Memory B cell (primary cell): ENCODE results near the gene RPS10.
A peak's percentile ranks its signal among the peaks of the same experiment; 100 is the strongest.
"Not testable (repeated sequence)": the region's sequence is repeated elsewhere in the genome, so short reads cannot be mapped to it uniquely, and the experiment has no call there.

ENCODE experiments used
- ATAC-seq: fragments of 150-1000 bp; cut with Tn5 transposase; 2 replicates; pipeline ENCODE4 v1.10.0; 2021; ENCODE audit warnings: low read depth, mild to moderate bottlenecking, moderate library complexity
- DNase-seq, 2 donors: peaks; one replicate each; pipeline ENCODE4 v3.0.0; 2022; ENCODE audit warnings: low spot score in 2 of 2
- H3K27ac Mint-ChIP-seq: one replicate; pipeline ENCODE4 v1.8.0; 2022; ENCODE audit warnings: mild to moderate bottlenecking, moderate library complexity, mixed read lengths
- H3K27me3 Mint-ChIP-seq: one replicate; pipeline ENCODE4 v1.8.0; 2022; ENCODE audit warnings: mixed read lengths
- H3K36me3 Mint-ChIP-seq: one replicate; pipeline ENCODE4 v1.8.0; 2022; ENCODE audit warnings: mild to moderate bottlenecking, mixed read lengths
- H3K4me1 Mint-ChIP-seq: one replicate; pipeline ENCODE4 v1.8.0; 2022; ENCODE audit warnings: mixed read lengths
- H3K4me3 Mint-ChIP-seq: one replicate; pipeline ENCODE4 v1.8.0; 2022; ENCODE audit warnings: mild to moderate bottlenecking, moderate library complexity, mixed read lengths
- H3K9me3 Mint-ChIP-seq: one replicate; pipeline ENCODE4 v1.8.0; 2022; ENCODE audit warnings: mixed read lengths

RPS10 gene

GRCh38 chr6:34381081-34381480 is 44.8 kb downstream of the RPS10 start:
- Mint-ChIP-seq H3K9me3 (no peaks in the 10 kb centered on the region), H3K27ac (no peak overlapping the region), H3K4me3 (no peak overlapping the region), H3K27me3 (no peaks in the 10 kb centered on the region), H3K4me1 (peaks cover 17% of the 10 kb centered on the region), H3K36me3 (peaks cover 5% of the 10 kb centered on the region)
- DNase-seq (no peak), ATAC-seq (no peak)

- Mint-ChIP-seq H3K9me3 (no peaks in the 10 kb centered on the region), H3K4me1 (peaks cover 12% of the 10 kb centered on the region), H3K36me3 (peaks cover 5% of the 10 kb centered on the region), H3K27ac (peak overlapping the region; percentile 15), H3K27me3 (no peaks in the 10 kb centered on the region), H3K4me3 (no peak overlapping the region)
- ATAC-seq: no peak
- DNase-seq: no peak
Observed at GRCh38 chr6:34378470-34378869, 47.4 kb downstream of the RPS10 start.

DNA sequence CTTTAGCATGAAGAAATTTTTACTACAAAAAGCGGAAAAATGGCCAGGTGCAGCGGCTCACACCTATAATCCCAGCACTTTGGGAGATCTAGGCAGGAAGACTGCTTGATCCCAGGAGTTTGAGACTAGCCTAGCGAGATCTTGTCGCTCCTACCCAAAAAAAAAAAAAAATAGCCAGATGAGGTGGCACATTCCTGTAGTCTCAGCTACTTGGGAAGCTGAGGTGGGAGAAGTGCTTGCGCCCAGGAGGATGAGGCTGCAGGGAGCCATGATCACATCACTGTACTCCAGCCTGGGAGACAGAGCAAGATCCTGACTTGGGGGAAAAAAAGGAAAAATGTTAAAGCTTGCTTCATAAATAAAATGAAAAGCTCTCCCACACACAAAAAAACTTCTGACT is 47.9 kb downstream of the RPS10 start:
- no peak for DNase-seq
- Mint-ChIP-seq H3K4me1 (peaks cover 9% of the 10 kb centered on the region), H3K27ac (no peak overlapping the region), H3K27me3 (no peaks in the 10 kb centered on the region), H3K9me3 (no peaks in the 10 kb centered on the region), H3K4me3 (no peak overlapping the region), H3K36me3 (peaks cover 5% of the 10 kb centered on the region)
- ATAC-seq: no peak

GRCh38 chr6:34377571-34377970 is 48.3 kb downstream of the RPS10 start:
- not testable (repeated sequence) for H3K4me1 Mint-ChIP-seq, H3K9me3 Mint-ChIP-seq, ATAC-seq, H3K36me3 Mint-ChIP-seq, H3K27ac Mint-ChIP-seq, DNase-seq, H3K27me3 Mint-ChIP-seq, H3K4me3 Mint-ChIP-seq

GRCh38 chr6:34375833-34376232 is 50.0 kb downstream of the RPS10 start:
- H3K27me3 Mint-ChIP-seq: no peaks in the 10 kb centered on the region
- DNase-seq: no peak
- H3K27ac Mint-ChIP-seq: no peak overlapping the region
- ATAC-seq: no peak
- peaks cover 8% of the 10 kb centered on the region for H3K4me1 Mint-ChIP-seq
- no peaks in the 10 kb centered on the region for H3K9me3 Mint-ChIP-seq
- peaks cover 6% of the 10 kb centered on the region for H3K36me3 Mint-ChIP-seq
- no peak overlapping the region for H3K4me3 Mint-ChIP-seq

GRCh38 chr6:34374508-34374907 is 51.4 kb downstream of the RPS10 start:
- peak; percentile 21 for ATAC-seq
- Mint-ChIP-seq H3K4me3 (no peak overlapping the region), H3K27ac (no peak overlapping the region), H3K36me3 (peaks cover 8% of the 10 kb centered on the region), H3K4me1 (peaks cover 8% of the 10 kb centered on the region), H3K9me3 (no peaks in the 10 kb centered on the region), H3K27me3 (no peaks in the 10 kb centered on the region)
- DNase-seq: no peak

GRCh38 chr6:34374069-34374468 is 51.8 kb downstream of the RPS10 start:
- no peak for DNase-seq
- Mint-ChIP-seq H3K9me3 (no peaks in the 10 kb centered on the region), H3K36me3 (peaks cover 9% of the 10 kb centered on the region), H3K4me3 (no peak overlapping the region), H3K27ac (no peak overlapping the region), H3K27me3 (no peaks in the 10 kb centered on the region), H3K4me1 (peaks cover 10% of the 10 kb centered on the region)
- ATAC-seq: peak; percentile 66

DNA sequence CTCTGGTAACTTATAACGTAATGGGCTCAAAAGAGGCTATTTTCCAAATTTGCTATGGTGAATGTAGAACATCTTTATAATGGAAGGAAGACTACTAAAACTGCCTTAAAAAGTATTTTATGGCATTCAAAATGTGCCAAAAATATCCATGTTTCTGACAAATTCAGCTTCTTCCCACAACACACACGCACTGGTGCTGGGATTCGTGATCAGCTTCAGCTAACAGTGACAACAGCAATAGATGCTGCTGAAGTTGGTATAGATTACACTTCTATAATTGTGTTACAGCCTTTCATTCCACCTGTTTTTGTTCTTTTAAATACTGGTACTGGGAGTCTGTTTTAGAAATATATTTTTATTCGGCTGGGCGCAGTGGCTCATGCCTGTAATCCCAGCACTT is 52.4 kb downstream of the RPS10 start:
- ATAC-seq (no peak), DNase-seq (no peak)
- H3K4me1 Mint-ChIP-seq: peaks cover 5% of the 10 kb centered on the region
- no peaks in the 10 kb centered on the region for H3K27me3 Mint-ChIP-seq
- H3K9me3 Mint-ChIP-seq: no peaks in the 10 kb centered on the region
- peaks cover 7% of the 10 kb centered on the region for H3K36me3 Mint-ChIP-seq
- H3K27ac Mint-ChIP-seq: no peak overlapping the region
- no peak overlapping the region for H3K4me3 Mint-ChIP-seq

- ATAC-seq, H3K9me3 Mint-ChIP-seq, DNase-seq, H3K4me3 Mint-ChIP-seq, H3K27me3 Mint-ChIP-seq, H3K27ac Mint-ChIP-seq: not testable (repeated sequence)
- peaks cover 11% of the 10 kb centered on the region for H3K36me3 Mint-ChIP-seq
- peaks cover 10% of the 10 kb centered on the region for H3K4me1 Mint-ChIP-seq
Observed at GRCh38 chr6:34371865-34372264, 54.0 kb downstream of the RPS10 start.

DNA sequence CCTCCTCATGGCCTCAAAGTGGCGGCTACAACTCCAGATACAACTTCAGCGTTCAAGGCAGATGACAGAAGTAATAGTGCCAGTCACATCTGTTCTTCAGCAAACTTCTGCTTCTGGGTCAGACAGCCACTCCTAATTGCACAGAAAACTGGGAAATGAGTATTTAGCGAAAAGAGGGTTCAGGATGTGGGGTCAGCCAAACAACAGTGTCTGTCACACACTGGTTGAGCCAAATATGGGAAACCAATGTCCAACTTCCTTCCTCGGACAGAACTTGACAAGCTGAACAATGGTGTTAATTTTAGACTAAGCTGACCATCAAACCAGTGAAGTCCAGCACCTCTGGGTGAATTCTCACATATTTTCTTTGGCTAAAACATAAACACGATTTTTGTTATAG is 55.5 kb downstream of the RPS10 start:
- Mint-ChIP-seq H3K27ac (no peak overlapping the region), H3K27me3 (no peaks in the 10 kb centered on the region), H3K4me1 (peaks cover 16% of the 10 kb centered on the region), H3K36me3 (peaks cover 13% of the 10 kb centered on the region), H3K9me3 (no peaks in the 10 kb centered on the region), H3K4me3 (no peak overlapping the region)
- no peak for ATAC-seq
- no peak for DNase-seq

GRCh38 chr6:34369385-34369784 is 56.5 kb downstream of the RPS10 start:
- no peaks in the 10 kb centered on the region for H3K27me3 Mint-ChIP-seq
- H3K36me3 Mint-ChIP-seq: peaks cover 13% of the 10 kb centered on the region
- peaks cover 18% of the 10 kb centered on the region for H3K4me1 Mint-ChIP-seq
- DNase-seq: no peak
- H3K9me3 Mint-ChIP-seq: no peaks in the 10 kb centered on the region
- ATAC-seq: no peak
- H3K4me3 Mint-ChIP-seq: no peak overlapping the region
- no peak overlapping the region for H3K27ac Mint-ChIP-seq
